Kidney epithelial cell (primary cell): ENCODE data around the gene U2AF2. TPM values are rescaled to one million over a fixed set of nuclear protein-coding genes. Genes with fewer than 3 reads are reported as not detected.
A peak's percentile ranks its signal among the peaks of the same experiment; 100 is the strongest.

Experiments
- DNase-seq: peaks from one replicate; pipeline ENCODE4 v3.0.0-alpha.2; 2010; ENCODE audit warnings: low read depth
- H3K27me3 ChIP-seq: 2 replicates; pipeline ENCODE4 v1.6.0; 2011; ENCODE audit warnings: low read length; ENCODE audit not compliant: control insufficient read depth, insufficient read depth
- H3K36me3 ChIP-seq: 2 replicates; pipeline ENCODE4 v1.5.1; 2011; ENCODE audit warnings: low read length; ENCODE audit not compliant: control insufficient read depth, insufficient read depth
- H3K4me3 ChIP-seq: 2 replicates; pipeline ENCODE4 v1.5.1; 2011; ENCODE audit warnings: low read depth, mild to moderate bottlenecking, control low read depth, low read length
- CTCF ChIP-seq: IDR thresholded peaks from 2 replicates; pipeline ENCODE4 v1.5.1; 2011; ENCODE audit warnings: mild to moderate bottlenecking, moderate library complexity, low read length, control low read depth, inconsistent platforms; ENCODE audit not compliant: insufficient read depth, poor library complexity, severe bottlenecking
- total RNA-seq: library from RNA; depleted of rRNA; stranded (reverse); fragments of >200 nt; gene quantifications from 2 replicates; pipeline ENCODE4 v1.2.3, GENCODE V29; 2015

U2AF2 gene
- total RNA-seq, 1 donor from 2014 or later, result 153 TPM

DNA sequence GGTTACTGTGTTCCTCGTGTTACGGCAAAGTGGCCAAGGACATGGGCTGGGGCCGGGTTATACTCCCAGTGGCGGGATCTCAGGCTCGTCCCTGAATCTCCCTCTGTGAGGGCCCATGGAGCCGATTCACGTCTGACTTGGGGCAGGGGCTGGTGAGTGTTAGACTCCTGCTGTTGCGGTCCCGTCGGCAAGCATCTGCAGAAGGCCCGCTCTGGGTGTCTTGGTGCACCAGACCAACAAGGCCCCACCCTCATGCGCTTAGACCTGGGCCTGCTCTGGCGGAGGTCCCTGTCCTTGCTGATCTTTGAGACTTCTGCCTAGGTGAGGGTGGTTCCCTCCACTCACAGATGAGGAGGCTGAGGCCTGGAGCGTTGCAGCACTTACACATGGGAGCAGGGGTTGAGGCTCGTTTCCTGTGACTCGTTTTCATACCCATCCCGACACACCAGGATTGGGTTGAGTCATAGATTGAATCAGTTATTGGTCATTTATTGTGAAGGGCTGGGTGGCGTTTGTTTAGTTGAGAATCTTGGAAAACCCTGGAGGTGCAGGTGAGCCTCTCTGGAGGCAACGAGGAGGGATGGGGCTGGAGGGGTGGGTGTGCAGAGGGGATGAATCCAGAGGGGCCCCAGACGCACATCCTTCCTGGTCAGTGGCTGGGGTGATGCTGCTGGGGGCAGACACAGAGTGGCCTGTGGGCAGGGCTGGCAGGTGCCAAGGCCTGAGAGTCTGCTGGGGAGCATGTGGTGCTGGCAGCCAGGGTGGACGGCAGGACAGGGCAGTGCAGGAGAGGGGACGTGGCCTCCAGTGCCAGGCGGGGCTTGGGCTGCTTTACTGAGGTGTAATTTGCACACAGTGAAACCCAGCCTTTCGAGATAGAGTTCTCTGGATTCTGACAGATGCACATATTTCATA is 24.8 kb downstream of the U2AF2 start:
- no peak for DNase-seq
- H3K36me3 ChIP-seq, result peaks cover 2% of the 10 kb centered on the region

GRCh38 chr19:55680339-55681130 is 25.7 kb downstream of the U2AF2 start:
- no peak for TF ChIP-seq CTCF
- no peak for DNase-seq
- peaks cover 2% of the 10 kb centered on the region for H3K36me3 ChIP-seq
- no peaks in the 10 kb centered on the region for H3K27me3 ChIP-seq
- H3K4me3 ChIP-seq, result no peak overlapping the region

More for the DNA sequence above, 24.8 kb downstream of the U2AF2 start:
- Histone ChIP-seq H3K4me3 (no peak overlapping the region), H3K27me3 (no peaks in the 10 kb centered on the region)
- no peak for TF ChIP-seq CTCF

- no peak for TF ChIP-seq CTCF
- Histone ChIP-seq H3K27me3 (no peaks in the 10 kb centered on the region), H3K36me3 (peaks cover 5% of the 10 kb centered on the region), H3K4me3 (no peak overlapping the region)
- DNase-seq, result peak; percentile 31
Observed at GRCh38 chr19:55681131-55682092, 26.6 kb downstream of the U2AF2 start.

DNA sequence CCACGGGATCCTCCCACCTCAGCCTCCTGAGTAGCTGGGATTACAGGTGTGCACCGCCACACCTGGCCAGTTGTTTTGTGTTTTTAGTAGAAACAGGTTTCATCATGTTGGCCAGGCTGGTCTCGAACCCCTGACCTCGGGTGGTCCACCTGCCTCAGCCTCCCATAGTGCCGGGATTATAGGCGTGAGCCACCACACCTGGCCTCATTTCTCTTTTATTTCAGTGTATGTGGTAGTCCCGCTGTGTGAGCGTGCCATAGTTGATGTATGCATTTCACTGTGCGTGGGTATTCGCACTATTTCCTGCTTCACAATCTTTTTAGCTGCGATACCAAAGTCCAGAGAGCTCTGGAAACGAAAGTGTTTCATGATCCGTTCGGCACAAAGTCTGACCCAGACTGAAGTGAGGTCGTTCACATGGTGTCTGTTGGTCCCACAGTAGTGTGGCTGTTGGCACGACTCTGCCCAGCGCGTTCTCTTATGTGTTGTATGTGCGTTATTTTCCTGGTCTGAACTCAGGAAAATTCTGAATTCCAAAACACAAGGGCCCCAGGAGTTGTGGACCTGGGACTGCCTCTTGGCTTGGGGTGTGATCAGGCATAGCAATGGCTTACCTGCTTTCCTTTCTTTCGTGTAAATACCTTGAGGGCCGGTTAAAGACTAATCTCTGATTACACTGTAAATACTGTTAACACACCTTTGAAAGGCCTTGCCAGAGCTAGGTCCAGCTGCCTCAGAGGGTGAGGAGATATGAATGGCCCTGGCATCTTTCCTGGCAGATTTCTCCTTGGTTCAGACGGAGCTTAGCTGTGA is 28.8 kb downstream of the U2AF2 start:
- TF ChIP-seq CTCF, result no peak
- Histone ChIP-seq H3K36me3 (peaks cover 5% of the 10 kb centered on the region), H3K4me3 (no peak overlapping the region), H3K27me3 (no peaks in the 10 kb centered on the region)
- no peak for DNase-seq

GRCh38 chr19:55684946-55685681 is 30.3 kb downstream of the U2AF2 start:
- no peak for TF ChIP-seq CTCF
- Histone ChIP-seq H3K36me3 (peaks cover 4% of the 10 kb centered on the region), H3K27me3 (no peaks in the 10 kb centered on the region), H3K4me3 (no peak overlapping the region)
- DNase-seq, result no peak
